ENCODE data around the gene ATP1B2.

GRCh38 chr17:7673239-7673638, 22.5 kb downstream of the ATP1B2 start:
- TF ChIP-seq CTCF (IDR thresholded peaks at IDR 0.05; ENCODE audit: low read depth, low read length) (peak; percentile 40), EZH2phosphoT487 (IDR thresholded peaks at IDR 0.05; ENCODE audit: low read depth) (no peak)
